Measurements from ENCODE around the gene ZNF609. TPM values are rescaled to one million over a fixed set of nuclear protein-coding genes. Genes with fewer than 3 reads are reported as not detected.
A peak's percentile ranks its signal among the peaks of the same experiment; 100 is the strongest.

The ZNF609 gene, protein sequence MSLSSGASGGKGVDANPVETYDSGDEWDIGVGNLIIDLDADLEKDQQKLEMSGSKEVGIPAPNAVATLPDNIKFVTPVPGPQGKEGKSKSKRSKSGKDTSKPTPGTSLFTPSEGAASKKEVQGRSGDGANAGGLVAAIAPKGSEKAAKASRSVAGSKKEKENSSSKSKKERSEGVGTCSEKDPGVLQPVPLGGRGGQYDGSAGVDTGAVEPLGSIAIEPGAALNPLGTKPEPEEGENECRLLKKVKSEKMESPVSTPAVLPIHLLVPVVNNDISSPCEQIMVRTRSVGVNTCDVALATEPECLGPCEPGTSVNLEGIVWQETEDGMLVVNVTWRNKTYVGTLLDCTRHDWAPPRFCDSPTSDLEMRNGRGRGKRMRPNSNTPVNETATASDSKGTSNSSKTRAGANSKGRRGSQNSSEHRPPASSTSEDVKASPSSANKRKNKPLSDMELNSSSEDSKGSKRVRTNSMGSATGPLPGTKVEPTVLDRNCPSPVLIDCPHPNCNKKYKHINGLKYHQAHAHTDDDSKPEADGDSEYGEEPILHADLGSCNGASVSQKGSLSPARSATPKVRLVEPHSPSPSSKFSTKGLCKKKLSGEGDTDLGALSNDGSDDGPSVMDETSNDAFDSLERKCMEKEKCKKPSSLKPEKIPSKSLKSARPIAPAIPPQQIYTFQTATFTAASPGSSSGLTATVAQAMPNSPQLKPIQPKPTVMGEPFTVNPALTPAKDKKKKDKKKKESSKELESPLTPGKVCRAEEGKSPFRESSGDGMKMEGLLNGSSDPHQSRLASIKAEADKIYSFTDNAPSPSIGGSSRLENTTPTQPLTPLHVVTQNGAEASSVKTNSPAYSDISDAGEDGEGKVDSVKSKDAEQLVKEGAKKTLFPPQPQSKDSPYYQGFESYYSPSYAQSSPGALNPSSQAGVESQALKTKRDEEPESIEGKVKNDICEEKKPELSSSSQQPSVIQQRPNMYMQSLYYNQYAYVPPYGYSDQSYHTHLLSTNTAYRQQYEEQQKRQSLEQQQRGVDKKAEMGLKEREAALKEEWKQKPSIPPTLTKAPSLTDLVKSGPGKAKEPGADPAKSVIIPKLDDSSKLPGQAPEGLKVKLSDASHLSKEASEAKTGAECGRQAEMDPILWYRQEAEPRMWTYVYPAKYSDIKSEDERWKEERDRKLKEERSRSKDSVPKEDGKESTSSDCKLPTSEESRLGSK (N-terminal part only)
- total RNA-seq (2014; rRNA removed; shearing (Covaris generic)): 12.9 and 15.1 TPM in 2 replicates
- 14.1 and 21.3 TPM in 2 replicates for polyA plus RNA-seq (2015; cell fraction: cytosol; rRNA removed)
- 11.6 and 19.5 TPM in 2 replicates for polyA plus RNA-seq (2015; cell fraction: nucleus; rRNA removed)

DNA sequence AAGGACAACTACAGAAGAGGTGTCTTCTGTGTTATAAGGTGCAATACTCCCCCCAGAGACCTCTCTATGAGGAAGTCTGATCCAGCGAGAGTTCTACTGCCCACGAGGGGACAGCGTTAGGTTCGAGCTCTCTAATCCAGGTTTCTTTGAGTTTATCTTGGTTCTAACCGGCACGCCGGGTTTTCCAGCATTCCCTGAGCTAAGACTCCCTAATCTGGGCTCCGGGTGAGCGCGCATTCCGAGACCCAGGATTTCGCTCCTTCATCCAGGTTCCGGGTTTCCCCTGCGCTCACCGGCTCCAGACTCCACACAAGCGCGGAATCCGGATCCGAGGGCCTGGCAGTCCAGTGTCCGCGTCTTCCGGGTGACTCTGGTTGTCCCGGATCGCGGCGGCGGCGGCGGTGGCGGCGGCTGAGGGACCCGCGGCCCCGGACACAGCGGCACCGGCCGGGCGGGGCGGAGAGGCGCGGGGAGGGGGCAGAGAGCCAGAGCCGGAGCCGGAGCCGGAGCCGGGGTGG lies at the start of gene ZNF609:
Gene ZNF609, plus strand, starts transcription at position 373 of the 518 bp plus-strand sequence. CDS start 38,842 bp downstream, outside the sequence.
- in situ Hi-C loops (cut with HindIII; ENCODE audit: low pct_unique_long_range_greater_than_20kb, low sequenced_read_pairs): no loop called here
- peak; percentile 94 for DNase-seq (ENCODE audit: low read depth, low spot score)

DNA sequence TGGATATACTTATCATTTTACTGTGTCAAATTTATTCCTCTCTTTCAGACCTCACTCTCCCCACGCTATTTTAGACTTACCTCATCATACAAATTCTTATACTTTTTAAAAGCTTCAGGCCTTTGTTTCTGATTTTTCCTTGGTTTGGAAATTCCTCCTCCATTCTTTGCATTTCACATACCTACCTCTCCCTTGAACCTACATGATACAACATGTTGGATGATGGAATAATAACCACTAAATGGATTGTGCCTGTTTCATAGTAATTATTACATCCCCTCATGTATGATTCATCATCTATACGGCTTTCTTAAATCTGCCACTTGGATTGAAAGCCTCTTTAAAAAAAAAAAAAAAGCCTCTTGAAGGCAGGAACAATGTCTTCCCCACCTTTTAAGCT lies 48.2 kb upstream of the ZNF609 start:
- DNase-seq (ENCODE audit: low read depth, low spot score): no peak
- in situ Hi-C loops (cut with HindIII; ENCODE audit: low pct_unique_long_range_greater_than_20kb, low sequenced_read_pairs): no loop called here

DNA sequence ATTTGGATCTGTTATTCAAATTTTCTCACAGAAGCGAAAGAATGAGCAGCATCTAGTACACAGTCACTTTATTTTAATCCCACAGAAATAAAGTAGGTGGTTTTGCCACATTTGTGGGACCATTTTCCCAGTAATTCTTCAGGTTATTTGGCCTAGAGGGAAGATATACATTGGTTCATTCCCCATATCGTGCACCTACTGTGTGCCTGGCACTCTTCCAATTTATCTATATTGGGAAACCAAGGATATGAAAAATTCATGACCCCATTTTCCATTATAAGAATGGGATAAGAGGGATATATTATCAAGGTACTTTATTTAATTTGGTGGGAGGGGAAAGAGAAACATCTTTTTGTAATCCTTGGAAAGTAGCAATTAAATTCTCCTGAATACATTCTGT lies 37.7 kb upstream of the ZNF609 start:
- in situ Hi-C loops (cut with HindIII; ENCODE audit: low pct_unique_long_range_greater_than_20kb, low sequenced_read_pairs): no loop called here
- DNase-seq (ENCODE audit: low read depth, low spot score): no peak

DNA sequence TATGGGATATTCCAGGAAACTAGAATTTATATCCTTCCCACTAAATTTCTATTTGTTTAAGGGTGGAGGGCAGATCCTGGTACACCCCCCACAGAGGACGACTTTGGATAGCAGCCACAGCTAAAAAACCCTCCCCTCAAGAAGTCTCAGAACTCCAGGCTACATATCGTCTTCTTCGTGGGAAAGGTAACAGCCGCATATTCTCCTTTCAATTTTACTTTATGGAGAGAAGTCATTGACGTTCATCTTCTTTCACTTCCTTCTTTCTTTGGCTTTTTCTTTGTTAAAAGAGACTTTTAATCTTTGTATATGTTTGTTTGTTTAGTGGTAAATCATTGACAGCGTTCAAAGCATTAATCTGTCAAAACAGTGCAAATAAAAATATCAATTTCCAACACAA lies 36.4 kb upstream of the ZNF609 start:
- no peak for DNase-seq (ENCODE audit: low read depth, low spot score)
- in situ Hi-C loops (cut with HindIII; ENCODE audit: low pct_unique_long_range_greater_than_20kb, low sequenced_read_pairs): no loop called here

DNA sequence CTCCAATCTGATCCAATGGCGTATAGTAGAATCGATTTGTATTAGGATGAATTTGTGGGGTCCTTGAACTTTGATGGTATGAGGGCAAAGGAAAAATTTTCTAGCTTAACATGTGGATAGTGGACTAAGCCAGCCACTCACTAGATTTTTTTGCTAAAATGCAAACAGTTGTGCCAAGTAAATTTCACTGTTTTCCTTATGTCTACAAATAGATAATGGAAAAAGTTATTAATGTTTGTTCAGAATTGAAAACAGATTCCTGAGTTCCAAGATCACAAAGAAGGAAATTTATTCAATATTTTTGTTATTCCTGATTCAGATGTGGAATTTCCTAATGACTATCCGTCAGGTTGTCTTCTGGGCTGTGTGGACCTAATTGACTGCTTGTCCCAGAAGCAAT lies 35.2 kb upstream of the ZNF609 start:
- in situ Hi-C loops (cut with HindIII; ENCODE audit: low pct_unique_long_range_greater_than_20kb, low sequenced_read_pairs): no loop called here
- no peak for DNase-seq (ENCODE audit: low read depth, low spot score)

DNA sequence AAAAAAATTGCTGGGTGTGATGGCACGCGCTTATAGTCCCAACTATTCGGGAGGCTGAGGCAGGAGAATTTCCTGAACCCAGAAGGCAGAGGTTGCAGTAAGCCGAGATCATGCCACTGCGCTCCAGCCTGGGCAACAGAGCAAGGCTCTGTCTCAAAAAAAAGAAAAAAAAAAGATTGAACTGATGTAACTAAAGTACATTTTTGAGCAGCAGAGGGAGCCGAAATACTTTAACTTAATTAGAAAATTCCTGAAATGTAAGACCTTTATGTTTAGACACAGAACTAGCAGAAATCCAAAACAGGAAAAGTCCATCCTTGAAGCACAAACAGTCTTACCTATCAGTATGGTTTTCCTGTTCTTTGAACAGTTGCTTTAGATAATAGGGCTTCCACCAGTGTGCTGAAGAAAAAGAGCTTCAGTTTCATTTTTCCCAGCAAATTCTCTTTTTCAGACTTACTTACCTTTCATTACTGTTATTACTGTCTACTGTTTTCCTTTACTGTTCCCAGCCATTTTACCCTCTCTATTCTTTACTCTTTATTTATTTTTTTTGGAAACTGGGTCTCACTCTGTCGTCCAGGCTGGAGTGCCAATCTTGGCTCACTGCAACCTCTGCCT lies 33.4 kb upstream of the ZNF609 start:
- in situ Hi-C loops (cut with HindIII; ENCODE audit: low pct_unique_long_range_greater_than_20kb, low sequenced_read_pairs): no loop called here
- DNase-seq (ENCODE audit: low read depth, low spot score): peak; percentile 37

DNA sequence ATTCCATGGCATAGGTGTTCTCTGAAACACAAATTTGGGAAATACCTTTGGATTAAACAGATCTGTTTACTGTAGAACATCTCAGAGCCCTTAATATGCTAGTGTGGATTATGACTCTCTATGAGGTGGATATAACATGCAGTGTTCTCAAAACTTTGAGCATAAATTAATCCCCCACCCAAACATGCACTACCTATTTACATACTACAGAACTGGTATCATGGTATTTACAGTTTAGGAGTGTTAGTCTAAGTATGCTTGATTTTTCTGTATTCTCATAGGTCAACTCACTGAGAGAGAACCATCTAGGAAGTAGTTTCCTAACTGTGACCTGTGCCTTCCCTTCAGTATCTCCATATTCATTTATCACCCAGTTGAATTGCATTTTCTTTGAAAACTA lies 30.9 kb upstream of the ZNF609 start:
- in situ Hi-C loops (cut with HindIII; ENCODE audit: low pct_unique_long_range_greater_than_20kb, low sequenced_read_pairs): no loop called here

DNA sequence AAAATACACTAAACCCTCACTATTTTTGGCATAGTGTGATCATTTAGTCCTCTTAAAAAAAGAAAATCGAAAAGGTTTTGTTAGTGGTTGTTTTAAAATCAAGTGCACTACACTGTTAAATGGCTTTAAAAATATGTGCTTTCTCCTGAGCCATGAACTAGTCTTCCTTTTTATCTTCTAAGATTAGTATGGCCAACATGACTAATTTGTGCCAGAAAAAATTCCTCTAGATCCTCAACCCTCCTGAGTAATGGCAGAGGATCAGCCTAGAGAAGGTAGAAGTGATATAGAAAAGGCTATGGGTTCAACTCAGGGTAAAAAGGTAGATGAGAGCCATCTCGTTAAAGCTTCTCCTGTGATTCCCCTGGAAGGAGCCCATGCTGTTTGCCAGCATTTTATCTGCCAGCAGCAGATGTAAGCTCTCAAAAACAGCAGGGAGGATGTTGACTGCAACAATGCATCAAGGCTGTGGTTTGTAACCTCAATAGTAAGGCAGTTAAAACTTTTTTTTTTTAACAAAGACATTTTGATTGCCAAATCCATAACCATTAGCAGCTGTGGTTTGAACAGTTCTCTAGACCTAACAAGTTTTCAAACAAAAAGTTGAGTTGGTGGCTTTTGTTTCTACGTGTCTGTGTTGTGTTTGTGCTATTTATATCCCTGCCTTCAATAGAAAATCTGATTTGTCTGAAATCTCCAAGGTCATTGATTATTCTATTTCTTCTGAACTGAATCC lies 30.2 kb upstream of the ZNF609 start:
- no peak for DNase-seq (ENCODE audit: low read depth, low spot score)
- in situ Hi-C loops (cut with HindIII; ENCODE audit: low pct_unique_long_range_greater_than_20kb, low sequenced_read_pairs): no loop called here

More for the DNA sequence above, 30.9 kb upstream of the ZNF609 start:
- DNase-seq (ENCODE audit: low read depth, low spot score): no peak

DNA sequence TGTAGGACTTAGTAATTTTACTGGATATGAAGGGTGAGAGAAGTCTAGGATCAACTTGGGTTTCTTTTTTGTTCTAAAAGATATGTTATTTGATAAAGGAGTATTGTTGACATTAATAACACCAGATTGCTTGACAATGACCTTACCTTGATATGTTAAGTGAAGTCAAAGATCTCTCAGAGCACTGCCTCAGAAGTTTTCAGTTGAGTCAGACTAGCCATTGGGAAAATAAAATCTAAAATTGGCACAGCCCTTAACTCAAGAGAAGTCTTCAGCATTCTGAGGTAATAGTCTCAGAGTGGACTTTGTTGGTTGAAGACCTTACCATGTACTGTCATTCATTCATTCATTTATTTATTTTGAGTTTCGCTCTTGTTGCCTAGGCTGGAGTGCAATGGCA lies 22.4 kb upstream of the ZNF609 start:
- no peak for DNase-seq (ENCODE audit: low read depth, low spot score)
- in situ Hi-C loops (cut with HindIII; ENCODE audit: low pct_unique_long_range_greater_than_20kb, low sequenced_read_pairs): no loop called here

DNA sequence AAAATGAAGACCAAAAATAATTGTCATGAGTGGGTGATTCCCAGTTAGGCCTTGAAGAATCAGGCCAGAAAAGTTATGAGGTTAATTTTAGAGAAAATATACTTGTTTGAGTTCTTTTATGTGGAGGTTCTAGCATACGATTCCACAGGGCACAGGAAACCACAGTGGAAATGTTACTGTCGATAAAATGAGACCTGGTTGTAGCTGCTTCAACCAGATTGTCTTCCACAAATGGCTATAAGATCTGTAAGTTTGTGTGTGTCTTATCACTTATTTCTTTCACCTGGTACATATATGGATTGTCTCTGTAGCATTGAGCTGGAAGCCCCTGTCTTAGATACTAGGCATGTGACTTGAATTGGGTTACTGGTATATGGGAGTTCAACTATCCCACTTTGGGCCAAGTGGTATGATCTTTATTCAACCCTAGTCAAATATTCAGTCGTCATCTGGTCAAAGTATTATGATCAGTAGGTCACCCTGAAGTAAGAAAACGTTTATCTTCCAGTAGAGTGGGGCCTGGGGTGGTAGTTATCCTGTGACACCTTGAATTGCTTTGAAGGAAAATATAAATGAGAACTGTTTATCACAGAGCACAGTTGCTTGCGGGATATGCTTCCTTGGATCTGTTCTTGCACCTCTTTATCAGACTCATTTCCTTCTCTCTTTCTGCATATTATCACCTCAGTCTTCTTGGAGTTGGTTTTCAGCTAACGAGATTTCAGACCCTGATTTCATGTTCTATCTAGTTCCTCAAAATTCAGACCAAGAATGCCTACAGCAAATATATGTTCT lies 21.5 kb upstream of the ZNF609 start:
- DNase-seq (ENCODE audit: low read depth, low spot score): no peak
- in situ Hi-C loops (cut with HindIII; ENCODE audit: low pct_unique_long_range_greater_than_20kb, low sequenced_read_pairs): no loop called here

DNA sequence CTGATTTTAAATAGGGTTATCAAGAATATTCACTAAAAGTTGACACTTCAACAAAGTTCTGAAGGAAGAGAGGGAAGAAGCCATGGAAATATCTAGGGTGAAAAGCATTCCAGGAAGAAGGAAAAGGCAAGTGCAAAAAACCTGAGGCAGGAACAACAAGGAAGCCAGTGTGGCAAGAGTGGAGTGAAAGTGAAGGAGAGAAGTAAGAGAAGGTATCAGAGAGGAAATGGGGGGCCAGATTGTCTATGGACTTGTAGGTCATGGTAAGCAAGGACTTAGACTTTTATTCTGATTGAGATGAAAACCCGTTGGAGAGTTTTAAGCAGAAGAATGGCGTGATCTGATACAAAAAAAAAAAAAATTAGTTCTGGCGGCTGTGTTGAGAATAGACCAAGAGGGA lies 18.5 kb upstream of the ZNF609 start:
- in situ Hi-C loops (cut with HindIII; ENCODE audit: low pct_unique_long_range_greater_than_20kb, low sequenced_read_pairs): no loop called here
- no peak for DNase-seq (ENCODE audit: low read depth, low spot score)

DNA sequence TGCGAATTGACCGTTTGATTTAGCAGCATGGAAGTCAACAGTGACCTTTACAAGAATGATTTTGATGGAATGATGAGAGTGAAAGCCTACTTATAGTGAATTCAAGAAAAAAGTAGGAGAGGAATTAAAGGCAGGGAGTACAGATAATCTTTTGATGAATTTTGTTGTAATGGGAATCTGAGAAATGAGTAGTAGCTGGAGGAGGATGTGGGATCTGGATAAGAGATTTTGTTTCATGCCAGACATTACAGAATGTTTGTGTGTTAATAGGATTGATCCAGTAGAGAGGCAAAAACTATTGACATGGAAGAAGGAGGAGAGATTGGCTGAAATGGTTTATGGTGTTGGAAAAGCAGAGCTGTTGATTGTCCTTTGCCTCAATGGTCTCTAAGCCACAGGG lies 17.4 kb upstream of the ZNF609 start:
- in situ Hi-C loops (cut with HindIII; ENCODE audit: low pct_unique_long_range_greater_than_20kb, low sequenced_read_pairs): no loop called here

DNA sequence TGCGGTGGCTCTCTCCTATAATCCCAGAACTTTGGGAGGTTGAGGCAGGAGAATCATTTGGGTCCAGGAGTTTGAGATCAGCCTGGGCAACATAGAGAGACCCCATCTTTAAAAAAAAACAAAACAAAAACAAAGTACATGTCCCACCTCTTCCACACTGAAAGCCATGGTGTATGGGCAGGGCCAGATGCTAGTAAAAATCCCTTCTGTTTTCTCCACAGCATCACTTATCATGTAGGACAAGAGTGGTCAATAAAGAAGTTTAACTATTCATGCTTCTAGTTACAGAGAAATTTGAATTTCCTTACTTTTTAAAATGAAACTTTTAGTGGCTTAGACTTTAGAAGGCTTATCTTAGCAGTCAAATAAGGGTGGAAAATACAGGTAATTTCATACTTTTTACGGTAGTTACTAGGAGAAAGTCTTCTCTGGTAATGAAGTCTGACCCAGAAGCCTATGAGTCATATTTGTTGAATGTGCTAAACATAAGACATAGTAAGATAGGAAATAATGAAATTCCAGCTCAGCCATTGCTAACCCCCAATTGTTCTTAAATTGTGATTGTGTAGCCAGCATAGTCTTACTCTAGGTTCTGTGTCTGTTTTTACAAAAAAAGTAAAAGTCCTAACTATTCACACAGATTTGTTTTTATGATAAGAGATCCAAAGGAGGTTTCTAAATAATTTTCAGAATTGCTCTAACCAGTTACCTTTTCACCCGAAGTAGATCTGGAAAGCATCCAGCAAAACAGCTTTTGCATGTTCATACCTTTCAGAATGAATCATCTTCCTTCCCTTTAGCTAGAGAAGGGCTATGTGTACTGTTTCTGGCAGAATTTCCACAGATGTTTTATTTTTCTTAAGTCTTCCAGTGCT lies 16.4 kb upstream of the ZNF609 start:
- no peak for DNase-seq (ENCODE audit: low read depth, low spot score)
- in situ Hi-C loops (cut with HindIII; ENCODE audit: low pct_unique_long_range_greater_than_20kb, low sequenced_read_pairs): no loop called here

More for the DNA sequence above, 17.4 kb upstream of the ZNF609 start:
- no peak for DNase-seq (ENCODE audit: low read depth, low spot score)

DNA sequence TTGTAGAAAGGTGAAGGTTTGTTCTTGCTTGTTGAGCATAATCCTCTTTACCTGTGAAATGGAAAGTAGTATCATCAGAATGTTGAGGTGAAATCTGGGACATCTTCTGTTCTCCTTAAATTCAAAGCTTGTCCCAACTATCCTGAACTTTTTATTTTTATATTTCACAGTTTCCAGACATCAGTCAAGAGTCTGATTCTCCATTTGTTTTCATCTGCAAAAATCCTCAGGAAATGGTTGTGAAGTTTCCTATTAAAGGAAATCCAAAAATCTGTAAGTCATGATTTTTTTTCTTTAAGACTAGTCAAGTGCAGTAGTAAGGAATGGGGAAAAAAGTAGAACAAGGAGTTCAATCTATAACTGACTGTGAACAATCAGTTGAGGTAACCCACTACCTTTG lies 15.5 kb upstream of the ZNF609 start:
- in situ Hi-C loops (cut with HindIII; ENCODE audit: low pct_unique_long_range_greater_than_20kb, low sequenced_read_pairs): no loop called here
- DNase-seq (ENCODE audit: low read depth, low spot score): no peak

Measured in SK-MEL-5 (cell line).